ENCODE results near the gene ACO2.
"Not testable (repeated sequence)": the region's sequence is repeated elsewhere in the genome, so short reads cannot be mapped to it uniquely, and the experiment has no call there.

ACO2 gene

DNA sequence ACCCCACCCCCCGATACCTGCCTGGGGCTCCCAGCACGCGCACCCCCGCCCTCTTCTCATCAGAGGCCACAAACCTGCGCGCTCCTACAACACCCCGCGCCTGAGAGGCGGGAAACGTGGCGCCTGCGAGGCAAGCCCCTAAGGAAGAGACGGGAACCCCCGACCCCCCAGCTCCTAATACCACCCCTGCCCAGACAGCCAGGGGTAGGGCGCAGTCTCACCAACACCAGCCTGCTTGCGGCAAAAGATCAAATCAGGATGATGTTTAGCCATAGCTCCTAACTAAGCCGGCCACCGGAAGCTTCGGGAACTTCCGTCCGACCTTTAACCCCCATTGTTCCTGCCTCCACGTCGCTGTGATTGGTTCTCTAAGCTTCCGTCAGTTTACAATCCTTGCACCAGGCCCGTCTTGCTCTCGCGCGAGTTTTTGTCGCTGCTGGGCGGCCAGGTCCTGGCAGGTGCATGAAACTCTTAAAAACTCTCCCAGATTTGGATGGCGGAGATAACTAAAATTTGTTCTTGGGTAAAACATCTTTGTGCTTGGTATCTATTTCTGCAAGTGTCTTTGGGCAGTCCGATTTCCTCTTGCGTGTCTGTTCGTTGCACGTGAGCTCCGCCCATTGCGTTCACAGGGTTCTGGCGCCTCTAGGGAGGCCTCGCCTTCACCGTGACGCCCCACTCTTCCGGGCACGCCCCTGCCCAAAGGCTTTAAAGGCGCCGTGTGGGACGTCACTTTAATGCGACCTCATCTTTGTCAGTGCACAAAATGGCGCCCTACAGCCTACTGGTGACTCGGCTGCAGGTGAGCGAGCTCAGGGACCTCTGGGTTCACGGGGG is at the start of gene ACO2, which contains the start of gene PHF5A:
TSS of gene ACO2 (plus strand) at position 737 of the 837 bp plus-strand sequence. CDS start at position 767, 30 bp downstream.
TSS of gene PHF5A (minus strand) at position 312 of the 837 bp plus-strand sequence. CDS start at position 273, 39 bp downstream.
- peak; percentile 96 for DNase-seq

- DNase-seq, result no peak
These were observed 43.1 kb upstream of the ACO2 start for GRCh38 chr22:41425660-41426365.

GRCh38 chr22:41429232-41429950 is 39.5 kb upstream of the ACO2 start:
- no peak for DNase-seq

GRCh38 chr22:41429951-41430332 is 39.0 kb upstream of the ACO2 start:
- no peak for DNase-seq

GRCh38 chr22:41431656-41432055 is 37.3 kb upstream of the ACO2 start:
- no peak for DNase-seq

DNA sequence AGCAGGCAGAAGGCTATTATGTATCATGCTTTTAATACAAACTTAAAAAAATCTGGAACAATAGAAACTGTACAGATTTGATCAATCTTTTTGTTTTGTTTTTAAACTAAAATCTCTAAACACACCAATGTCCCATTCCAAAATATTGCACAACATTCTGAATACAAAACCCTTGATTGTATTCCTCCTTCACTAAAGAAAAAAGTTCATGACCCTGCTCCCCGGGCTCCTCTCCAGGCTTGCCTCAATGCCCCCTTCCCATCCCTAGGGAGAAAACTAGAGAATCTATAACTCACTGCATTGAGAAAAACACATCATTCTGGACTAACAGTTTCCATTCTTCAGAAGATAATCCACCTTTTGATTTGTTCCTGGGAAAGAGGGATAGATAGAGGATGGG is 35.4 kb upstream of the ACO2 start:
- DNase-seq, result not testable (repeated sequence)

DNA sequence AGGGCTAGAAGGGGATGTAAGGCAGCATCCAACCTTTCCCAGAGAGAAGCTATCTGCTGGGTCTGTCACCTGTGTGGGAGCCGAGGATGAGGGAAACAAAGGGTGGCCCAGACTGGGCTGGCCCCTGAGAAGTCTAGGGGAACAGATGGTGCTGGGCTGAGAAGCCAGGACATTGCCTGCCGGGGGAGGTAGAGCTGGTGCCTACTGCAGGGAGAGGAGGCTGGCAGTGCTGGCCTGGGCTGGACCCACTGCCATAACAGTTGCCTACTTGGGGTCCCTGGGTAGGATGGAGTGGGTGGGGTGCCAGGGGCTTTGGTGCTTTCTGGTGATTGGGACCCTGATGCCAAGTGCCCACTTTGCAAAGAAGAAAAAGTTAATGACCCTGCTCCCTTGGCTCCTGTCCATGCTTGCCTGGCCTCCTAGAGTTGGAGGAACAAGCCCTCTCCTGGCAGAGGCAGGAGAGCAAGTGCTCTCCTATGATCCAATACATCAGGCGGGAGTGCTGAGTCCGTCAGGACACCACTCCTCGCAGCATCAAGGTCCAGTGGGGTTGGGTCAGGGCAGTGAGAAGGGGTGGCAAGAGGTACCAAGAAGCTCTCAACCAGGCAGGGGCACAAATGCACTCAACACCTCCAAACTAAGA is 34.4 kb upstream of the ACO2 start:
- DNase-seq, result not testable (repeated sequence)

DNA sequence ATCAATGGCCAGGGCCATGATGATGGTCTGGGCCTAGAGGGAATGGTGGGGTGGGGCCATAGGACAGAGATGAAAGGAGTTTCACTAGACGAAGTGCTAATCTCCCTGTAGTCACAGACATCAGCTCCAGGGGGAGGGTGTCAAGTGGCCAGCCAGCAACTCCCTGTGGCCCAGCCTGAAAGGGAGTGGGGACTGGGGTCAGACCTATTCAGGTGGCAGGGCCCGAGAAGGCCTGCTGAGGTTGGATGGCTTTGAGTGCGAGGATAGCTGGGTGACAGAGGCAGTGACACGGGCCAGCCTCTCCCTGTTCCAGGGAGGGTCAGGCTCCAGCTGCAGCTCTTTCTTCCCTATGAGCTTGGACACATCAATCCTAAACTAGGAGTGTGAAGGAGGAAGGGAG is 33.4 kb upstream of the ACO2 start:
- DNase-seq, result no peak

DNA sequence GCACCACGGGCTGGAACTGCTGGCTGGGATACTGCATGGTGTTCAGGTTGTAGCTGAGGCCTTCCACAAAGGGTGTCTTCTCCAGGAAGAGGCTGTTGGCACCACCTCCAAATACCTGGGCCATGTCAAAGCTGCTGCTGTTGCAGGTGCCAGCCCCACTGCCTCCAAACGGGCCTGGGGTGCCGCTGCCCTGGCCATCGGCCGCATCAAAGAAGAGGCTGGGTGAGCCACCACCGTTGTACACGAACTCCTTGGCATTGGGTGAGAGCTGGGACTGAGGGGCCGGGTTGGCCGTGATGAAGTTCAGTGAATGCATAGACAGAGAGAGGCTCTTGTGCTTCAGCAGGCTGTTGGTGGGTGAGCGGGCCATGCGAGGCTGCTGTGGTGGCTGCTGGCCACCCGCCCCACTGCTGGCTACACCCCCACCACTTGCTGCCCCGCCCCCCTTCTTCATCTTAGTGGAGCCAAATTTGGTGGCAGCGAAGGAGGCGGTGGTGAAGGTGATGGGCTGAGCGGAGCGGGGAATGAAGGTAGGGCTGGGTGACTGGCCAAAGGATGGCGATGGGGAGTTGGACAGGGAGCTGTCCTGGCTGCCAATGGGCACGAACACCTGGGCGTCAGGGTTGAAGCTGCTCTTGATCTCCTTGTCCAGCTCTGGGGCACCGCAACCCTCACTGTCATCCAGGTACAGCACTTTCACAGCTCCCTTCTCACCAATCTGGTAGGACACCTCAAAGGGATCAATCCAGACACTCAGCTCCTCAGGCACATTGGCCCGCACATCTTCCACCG is 32.4 kb upstream of the ACO2 start:
- no peak for DNase-seq

- DNase-seq, result no peak
These were observed 31.7 kb upstream of the ACO2 start for GRCh38 chr22:41437198-41437597.

- DNase-seq, result not testable (repeated sequence)
These were observed 28.4 kb upstream of the ACO2 start for GRCh38 chr22:41440511-41440910.

GRCh38 chr22:41442240-41442792 is 26.6 kb upstream of the ACO2 start:
- DNase-seq, result no peak

DNA sequence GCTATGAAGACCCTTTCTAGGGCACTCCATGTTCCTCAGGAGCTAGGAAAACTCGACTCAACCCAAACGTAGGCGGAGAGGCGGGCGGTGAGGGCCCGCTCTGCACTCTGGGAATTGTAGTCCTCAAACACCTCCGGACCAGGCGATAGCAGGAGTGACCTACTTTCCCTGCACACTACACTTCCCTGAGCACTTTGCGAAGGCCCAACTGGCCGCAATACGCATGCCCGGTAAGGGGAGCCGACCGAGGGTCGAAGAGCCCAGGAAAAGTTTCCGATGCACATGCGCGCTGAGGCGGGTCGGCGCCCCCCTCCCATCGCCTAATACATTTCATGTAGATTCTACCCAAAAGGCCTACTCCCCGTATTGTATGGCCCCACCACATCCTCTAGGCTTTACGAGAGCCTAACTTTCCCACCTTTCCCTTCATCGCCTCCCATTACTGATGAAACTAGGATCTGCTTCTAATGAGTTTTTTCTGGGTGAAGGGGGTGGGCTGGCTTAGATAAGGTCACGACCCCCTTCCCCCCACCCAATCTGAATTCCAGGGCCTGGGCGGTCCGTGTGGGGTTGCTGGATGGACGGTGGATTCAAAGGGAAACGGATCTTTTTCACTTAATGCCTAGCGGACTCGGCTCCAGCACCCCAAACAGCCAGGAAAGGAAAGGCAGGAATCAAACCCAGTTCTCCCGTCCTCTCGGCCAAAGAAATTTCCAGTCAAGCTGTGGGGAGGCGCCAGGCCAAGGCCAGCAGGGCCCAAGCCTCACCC is 24.4 kb upstream of the ACO2 start:
- DNase-seq, result peak; percentile 91

DNA sequence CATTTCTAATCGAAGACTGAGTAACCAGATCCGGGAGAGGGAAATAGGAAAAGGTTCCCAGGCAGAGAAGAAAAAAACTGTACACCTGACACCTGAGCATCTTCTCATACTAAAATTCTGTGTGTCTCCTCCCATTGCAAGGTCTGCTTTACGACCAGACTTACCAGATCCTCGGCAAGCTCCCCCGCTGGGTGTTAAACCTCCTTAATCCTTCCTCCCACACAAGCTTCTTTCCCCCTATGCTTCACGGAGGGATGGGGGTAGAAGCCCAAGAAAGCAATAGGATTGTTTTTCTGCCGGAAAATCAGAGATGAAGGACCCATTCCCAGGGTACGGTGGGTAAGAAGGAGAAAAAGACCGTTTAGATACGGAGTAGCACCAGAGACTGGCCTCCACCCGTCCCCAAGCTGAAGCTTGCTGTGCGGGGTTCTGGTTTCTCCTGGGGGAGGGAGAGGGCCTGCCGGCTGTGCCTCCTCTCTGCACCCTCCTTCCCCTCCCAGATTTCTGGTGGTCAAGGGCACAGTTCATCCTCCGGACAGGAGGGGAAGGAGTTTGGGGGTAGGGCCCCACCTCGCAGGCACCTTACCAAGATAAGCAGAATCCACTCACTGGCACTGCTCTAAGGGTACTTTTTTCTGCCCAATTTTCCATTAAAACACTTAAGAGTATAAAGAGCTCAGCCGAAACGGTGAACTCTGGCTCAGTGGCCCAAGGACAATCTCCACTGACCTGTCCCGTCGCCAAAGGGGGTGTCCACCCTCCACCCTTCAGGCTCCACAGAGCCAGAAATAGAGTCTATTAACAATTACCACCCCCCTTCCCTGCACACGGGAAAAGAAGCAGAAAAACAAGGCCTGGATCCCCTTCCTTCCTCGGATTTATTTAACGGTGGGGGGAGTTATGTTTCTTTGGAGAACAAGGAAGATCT is 23.5 kb upstream of the ACO2 start:
- DNase-seq, result peak; percentile 55

GRCh38 chr22:41446057-41446501 is 22.8 kb upstream of the ACO2 start:
- no peak for DNase-seq

DNA sequence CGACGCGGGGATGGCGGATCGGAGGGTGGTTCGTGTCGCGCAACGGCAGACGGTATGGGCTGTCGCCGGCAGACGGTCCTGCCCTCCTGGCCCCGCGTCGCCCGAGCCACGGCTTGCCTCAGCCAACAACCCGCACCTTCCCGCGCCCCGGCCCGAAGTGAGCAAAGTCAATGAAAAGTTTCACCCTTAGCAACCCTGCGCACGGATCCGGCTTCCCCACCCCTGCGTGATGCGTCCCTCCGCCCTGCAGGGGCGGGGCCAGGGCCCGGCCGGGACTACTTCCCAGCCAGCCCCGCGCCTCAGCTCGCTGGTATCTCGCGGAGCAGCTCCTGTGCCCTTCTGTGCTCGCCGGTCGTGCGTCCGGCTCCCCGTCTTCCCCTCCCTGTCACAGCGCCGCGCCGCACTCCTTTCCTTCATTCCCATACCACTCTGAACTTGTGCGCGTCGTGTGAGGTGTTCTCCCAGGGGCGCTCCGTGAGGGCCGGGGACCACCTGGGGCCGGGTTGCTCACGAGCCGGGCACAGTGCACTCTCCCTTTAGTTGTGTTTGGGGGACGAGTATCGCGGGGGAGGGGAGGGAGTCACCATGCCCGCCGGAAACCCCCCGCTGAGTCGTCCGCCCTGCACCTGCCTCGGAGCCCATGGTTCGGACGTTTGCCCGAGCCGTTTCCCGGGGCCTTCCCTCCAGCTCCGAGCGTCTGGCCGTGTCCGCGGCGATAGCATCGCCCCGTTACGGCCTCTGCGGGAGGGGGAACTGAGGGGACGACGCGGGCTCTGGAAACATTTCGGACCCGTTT is 22.1 kb upstream of the ACO2 start, which contains the start of gene TOB2:
TSS of gene TOB2 (minus strand) at position 163 of the 796 bp plus-strand sequence. CDS start 9,456 bp downstream, outside the sequence.
- peak; percentile 88 for DNase-seq

DNA sequence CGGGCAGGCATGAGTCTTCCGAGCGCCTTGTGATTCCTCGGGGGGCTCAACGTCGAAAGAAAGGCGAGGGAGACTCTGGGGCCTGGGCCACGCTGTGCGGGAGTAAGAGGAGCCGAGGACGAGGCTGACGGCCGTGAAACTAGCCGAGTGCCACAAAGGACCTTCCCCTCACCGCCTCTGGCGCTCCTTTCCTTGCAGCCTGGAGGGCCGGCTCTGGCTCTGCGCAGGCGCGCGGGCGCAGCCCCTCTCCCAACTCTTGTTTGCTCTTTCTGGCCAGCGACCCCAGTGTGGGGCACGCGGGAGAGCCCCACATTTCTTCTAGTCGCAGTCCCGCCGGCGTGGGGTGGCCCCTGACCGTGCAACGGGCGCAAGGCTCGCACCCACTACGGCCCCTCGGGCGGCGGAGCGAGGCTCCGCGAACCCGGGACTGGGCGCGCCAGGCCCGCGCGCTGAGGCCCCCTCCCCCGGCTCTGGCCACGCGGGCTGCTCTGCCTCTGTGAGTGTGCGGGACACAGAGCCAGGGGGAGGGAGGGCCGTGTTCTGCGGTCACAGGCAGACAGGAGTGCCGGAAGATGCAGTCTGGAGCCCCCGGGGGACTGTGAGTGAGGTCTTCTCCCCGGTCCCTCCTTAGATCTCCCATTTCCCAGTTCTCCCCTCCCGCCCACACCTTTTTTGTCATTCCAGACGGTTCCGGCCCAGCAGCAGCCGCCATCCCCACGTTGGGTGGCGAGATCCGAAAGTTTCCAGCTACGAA is 21.3 kb upstream of the ACO2 start:
- peak; percentile 52 for DNase-seq

Data from MV-4-11 (cell line).